Measurements from ENCODE around the gene NOL11.
"Not testable (repeated sequence)": the region's sequence is repeated elsewhere in the genome, so short reads cannot be mapped to it uniquely, and the experiment has no call there.

GRCh38 chr17:67752160-67752559 lies 34.4 kb downstream of the NOL11 start:
- TF ChIP-seq, protein P1, sequence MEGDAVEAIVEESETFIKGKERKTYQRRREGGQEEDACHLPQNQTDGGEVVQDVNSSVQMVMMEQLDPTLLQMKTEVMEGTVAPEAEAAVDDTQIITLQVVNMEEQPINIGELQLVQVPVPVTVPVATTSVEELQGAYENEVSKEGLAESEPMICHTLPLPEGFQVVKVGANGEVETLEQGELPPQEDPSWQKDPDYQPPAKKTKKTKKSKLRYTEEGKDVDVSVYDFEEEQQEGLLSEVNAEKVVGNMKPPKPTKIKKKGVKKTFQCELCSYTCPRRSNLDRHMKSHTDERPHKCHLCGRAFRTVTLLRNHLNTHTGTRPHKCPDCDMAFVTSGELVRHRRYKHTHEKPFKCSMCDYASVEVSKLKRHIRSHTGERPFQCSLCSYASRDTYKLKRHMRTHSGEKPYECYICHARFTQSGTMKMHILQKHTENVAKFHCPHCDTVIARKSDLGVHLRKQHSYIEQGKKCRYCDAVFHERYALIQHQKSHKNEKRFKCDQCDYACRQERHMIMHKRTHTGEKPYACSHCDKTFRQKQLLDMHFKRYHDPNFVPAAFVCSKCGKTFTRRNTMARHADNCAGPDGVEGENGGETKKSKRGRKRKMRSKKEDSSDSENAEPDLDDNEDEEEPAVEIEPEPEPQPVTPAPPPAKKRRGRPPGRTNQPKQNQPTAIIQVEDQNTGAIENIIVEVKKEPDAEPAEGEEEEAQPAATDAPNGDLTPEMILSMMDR (conservative IDR thresholded peaks at IDR 0.05; ENCODE audit: low read depth, low read length), result not testable (repeated sequence)
- TF ChIP-seq MAZ (IDR thresholded peaks at IDR 0.05; ENCODE audit: borderline replicate concordance, low read depth, low read length); POLR2A (IDR thresholded peaks at IDR 0.05; ENCODE audit: low read depth, low read length); RFX5 (IDR thresholded peaks at IDR 0.05; ENCODE audit: low read depth, low read length); BHLHE40 (IDR thresholded peaks at IDR 0.05; ENCODE audit: low read depth, low read length); CEBPB (IDR thresholded peaks at IDR 0.05; ENCODE audit: low read depth, low read length); MXI1 (IDR thresholded peaks at IDR 0.05; ENCODE audit: borderline replicate concordance, low read depth, low read length); USF2 (IDR thresholded peaks at IDR 0.05; ENCODE audit: low read depth, low read length); RAD21 (IDR thresholded peaks at IDR 0.05; ENCODE audit: low read length); SMC3 (IDR thresholded peaks at IDR 0.05; ENCODE audit: low read depth, low read length): not testable (repeated sequence)
- TF ChIP-seq, protein P2, sequence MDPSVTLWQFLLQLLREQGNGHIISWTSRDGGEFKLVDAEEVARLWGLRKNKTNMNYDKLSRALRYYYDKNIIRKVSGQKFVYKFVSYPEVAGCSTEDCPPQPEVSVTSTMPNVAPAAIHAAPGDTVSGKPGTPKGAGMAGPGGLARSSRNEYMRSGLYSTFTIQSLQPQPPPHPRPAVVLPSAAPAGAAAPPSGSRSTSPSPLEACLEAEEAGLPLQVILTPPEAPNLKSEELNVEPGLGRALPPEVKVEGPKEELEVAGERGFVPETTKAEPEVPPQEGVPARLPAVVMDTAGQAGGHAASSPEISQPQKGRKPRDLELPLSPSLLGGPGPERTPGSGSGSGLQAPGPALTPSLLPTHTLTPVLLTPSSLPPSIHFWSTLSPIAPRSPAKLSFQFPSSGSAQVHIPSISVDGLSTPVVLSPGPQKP (IDR thresholded peaks at IDR 0.05; ENCODE audit: borderline replicate concordance, low read depth, low read length), result not testable (repeated sequence)
